GM12878 (cell line): ENCODE data around the gene DVL2. TPM values are rescaled to one million over a fixed set of nuclear protein-coding genes. Genes with fewer than 3 reads are reported as not detected.
A peak's percentile ranks its signal among the peaks of the same experiment; 100 is the strongest.

Experiments used
- BCL3 ChIP-seq: IDR thresholded peaks from 2 replicates; pipeline ENCODE4 v1.6.1; 2011; ENCODE audit warnings: borderline replicate concordance, low read depth, mild to moderate bottlenecking, moderate library complexity, low read length; ENCODE audit not compliant: insufficient read depth, poor library complexity, severe bottlenecking
- ELK1 ChIP-seq: IDR thresholded peaks from 2 replicates; pipeline ENCODE4 v1.6.1; 2012; ENCODE audit warnings: low read depth, low read length, improper control_type of control experiment
- HDAC6 ChIP-seq: fragments of 200-600 bp; sonication (generic); IDR thresholded peaks from one replicate; pipeline ENCODE4 v1.8.0; 2017; ENCODE audit warnings: antibody characterized with exemption; ENCODE audit not compliant: unreplicated experiment
- IKZF2 ChIP-seq, 2 experiments: fragments of 450-650 bp; IDR thresholded peaks; 2 replicates each; pipeline ENCODE4 v1.6.1; 2017; ENCODE audit warnings: mild to moderate bottlenecking in 2 of 2, moderate library complexity in 2 of 2
- POLR2AphosphoS5 ChIP-seq: IDR thresholded peaks from 2 replicates; pipeline ENCODE4 v1.6.1; 2011; ENCODE audit warnings: mild to moderate bottlenecking, low read length, inconsistent platforms
- SKIL ChIP-seq: fragments of 450-650 bp; IDR thresholded peaks from 2 replicates; pipeline ENCODE4 v1.6.1; 2017; ENCODE audit warnings: mild to moderate bottlenecking, low read depth, inconsistent platforms; ENCODE audit not compliant: poor library complexity, severe bottlenecking
- ZBTB40 ChIP-seq: fragments of 450-650 bp; IDR thresholded peaks from 2 replicates; pipeline ENCODE4 v1.6.1; 2016; ENCODE audit warnings: mild to moderate bottlenecking, moderate library complexity, borderline replicate concordance
- ZNF384 ChIP-seq: IDR thresholded peaks from 2 replicates; pipeline ENCODE4 v1.6.1; 2012; ENCODE audit warnings: low read depth, mild to moderate bottlenecking, low read length, improper control_type of control experiment, borderline replicate concordance
- polyA plus RNA-seq, 11 experiments: library from polyadenylated mRNA; depleted of rRNA in 4 of 11; unstranded in 6 of 11; stranded (reverse) in 5 of 11; fragments of >200 nt; fragmentation: Nextera tagmentation in 4 of 11; fragmentation: Illumina TruSeq in 1 of 11; extraction: Ambion mirVana in 4 of 11; extraction: Trizol in 1 of 11; gene quantifications; 1 replicate in 1 of 11; 2 replicates in 10 of 11; pipeline versions ENCODE4 v1.2.1 to v1.2.3, GENCODE V29; 2011 to 2016; ENCODE audit warnings: inconsistent platforms in 2 of 11, missing spikeins in 2 of 11, low read depth in 1 of 11
- total RNA-seq, 4 experiments: library from RNA; depleted of rRNA in 3 of 4; stranded (reverse); fragments of >200 nt in 3 of 4; fragmentation: Illumina TruSeq in 1 of 4; extraction: Trizol in 1 of 4; gene quantifications; 2 replicates each; pipeline versions ENCODE4 v1.2.1 to v1.2.3, GENCODE V29; 2013 to 2021

Gene DVL2
- total and polyA plus RNA-seq, 10 of the 15 experiments (the other 5 are each of a cell fraction or from before 2014, with no cell fraction given) = 0.97 to 44.8 (median 23.2) TPM

- TF ChIP-seq HDAC6 (no peak), ZBTB40 (no peak), SKIL (no peak), ZNF384 (no peak), BCL3 (no peak), IKZF2 (IDR thresholded peaks at IDR 0.05) (0 out of 4 replicates have a peak, but pooled peaks of 1 of the 2 experiments have one; percentile 6), ELK1 (no peak), POLR2AphosphoS5 (no peak)
- TF ChIP-seq, all 136 proteins: peak for 14
Observed at GRCh38 chr17:7281074-7281952, 47.0 kb upstream of the DVL2 start, which contains the start of gene SLC2A4 (continued).
